ENCODE measurements around the gene GRIK3.

The GRIK3 gene

DNA sequence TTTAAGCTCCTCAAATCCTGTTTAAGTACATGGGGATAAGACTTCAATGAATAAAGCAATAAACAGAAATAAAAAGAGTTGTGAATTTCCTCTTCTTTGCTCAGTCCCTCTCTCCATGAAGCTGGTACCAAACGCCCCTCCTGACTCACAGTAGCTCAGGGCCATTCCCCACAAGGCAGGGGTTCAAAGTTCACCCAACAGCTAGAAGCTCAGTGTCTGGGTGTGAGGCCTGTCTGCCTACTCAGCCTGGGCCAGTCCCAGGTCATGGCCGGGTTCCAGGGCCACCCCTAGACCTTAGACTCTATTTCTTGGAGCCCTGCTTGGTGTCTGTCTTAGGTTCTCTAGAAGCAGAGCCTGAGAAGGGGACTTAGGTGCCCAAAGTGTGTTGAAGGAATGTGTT, 251.5 kb downstream of the GRIK3 start:
- DNase-seq (ENCODE audit: low spot score): no peak
- in situ Hi-C loops (cut with MboI; ENCODE audit: low pct_unique_long_range_greater_than_20kb, low sequenced_read_pairs, unreplicated experiment): no loop called here
- TF ChIP-seq, protein P1, sequence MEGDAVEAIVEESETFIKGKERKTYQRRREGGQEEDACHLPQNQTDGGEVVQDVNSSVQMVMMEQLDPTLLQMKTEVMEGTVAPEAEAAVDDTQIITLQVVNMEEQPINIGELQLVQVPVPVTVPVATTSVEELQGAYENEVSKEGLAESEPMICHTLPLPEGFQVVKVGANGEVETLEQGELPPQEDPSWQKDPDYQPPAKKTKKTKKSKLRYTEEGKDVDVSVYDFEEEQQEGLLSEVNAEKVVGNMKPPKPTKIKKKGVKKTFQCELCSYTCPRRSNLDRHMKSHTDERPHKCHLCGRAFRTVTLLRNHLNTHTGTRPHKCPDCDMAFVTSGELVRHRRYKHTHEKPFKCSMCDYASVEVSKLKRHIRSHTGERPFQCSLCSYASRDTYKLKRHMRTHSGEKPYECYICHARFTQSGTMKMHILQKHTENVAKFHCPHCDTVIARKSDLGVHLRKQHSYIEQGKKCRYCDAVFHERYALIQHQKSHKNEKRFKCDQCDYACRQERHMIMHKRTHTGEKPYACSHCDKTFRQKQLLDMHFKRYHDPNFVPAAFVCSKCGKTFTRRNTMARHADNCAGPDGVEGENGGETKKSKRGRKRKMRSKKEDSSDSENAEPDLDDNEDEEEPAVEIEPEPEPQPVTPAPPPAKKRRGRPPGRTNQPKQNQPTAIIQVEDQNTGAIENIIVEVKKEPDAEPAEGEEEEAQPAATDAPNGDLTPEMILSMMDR (IDR thresholded peaks at IDR 0.05; ENCODE audit: extremely low read depth, insufficient read depth, missing control alignments): no peak

DNA sequence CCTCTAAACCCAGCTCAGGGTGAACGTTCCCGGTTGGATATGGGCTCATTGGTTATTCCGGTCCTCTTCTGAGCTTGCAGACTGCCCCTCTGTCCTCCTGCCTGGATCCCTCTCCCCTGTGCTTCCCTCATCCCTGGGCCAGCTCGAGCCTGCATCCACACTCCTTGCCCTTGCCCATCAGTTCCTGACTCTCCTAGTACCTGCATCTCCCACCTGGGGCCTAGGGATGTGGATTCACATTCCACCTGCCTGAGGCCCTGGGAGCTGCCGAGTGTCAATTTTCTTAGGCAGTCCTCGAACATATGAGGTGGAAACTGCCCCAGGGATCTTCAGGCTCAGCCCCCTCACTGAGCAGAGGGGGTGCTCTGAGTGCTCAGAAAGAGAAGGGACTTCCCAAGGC, 252.2 kb downstream of the GRIK3 start:
- in situ Hi-C loops (cut with MboI; ENCODE audit: low pct_unique_long_range_greater_than_20kb, low sequenced_read_pairs, unreplicated experiment): no loop called here
- DNase-seq (ENCODE audit: low spot score): no peak
- TF ChIP-seq, protein P1 (IDR thresholded peaks at IDR 0.05; ENCODE audit: extremely low read depth, insufficient read depth, missing control alignments): no peak

DNA sequence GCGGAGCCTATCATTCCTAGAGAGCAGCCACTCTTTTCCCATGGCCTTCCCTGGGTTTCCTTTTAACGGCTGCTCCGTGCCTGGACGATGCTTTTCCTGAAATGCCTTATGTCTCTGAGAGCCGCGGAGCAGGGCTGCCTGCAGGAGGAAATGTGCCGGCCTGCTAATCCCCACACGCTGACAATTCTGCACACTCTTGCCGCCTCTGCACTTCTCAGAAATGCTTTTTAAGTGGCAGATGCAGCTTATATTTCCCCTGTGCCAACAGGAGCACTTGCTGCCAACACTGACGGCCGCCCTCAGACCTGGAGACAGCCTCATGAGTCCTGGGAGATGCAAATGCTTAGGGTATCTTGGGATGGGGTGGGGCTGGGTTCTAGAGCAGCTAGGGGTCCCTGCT, 253.2 kb downstream of the GRIK3 start:
- TF ChIP-seq, protein P1 (IDR thresholded peaks at IDR 0.05; ENCODE audit: extremely low read depth, insufficient read depth, missing control alignments): no peak
- in situ Hi-C loops (cut with MboI; ENCODE audit: low pct_unique_long_range_greater_than_20kb, low sequenced_read_pairs, unreplicated experiment): no loop called here
- no peak for DNase-seq (ENCODE audit: low spot score)

GRCh38 chr1:36778740-36779139, 255.6 kb downstream of the GRIK3 start:
- TF ChIP-seq, protein P1 (IDR thresholded peaks at IDR 0.05; ENCODE audit: extremely low read depth, insufficient read depth, missing control alignments): no peak
- DNase-seq (ENCODE audit: low spot score): no peak
- in situ Hi-C loops (cut with MboI; ENCODE audit: low pct_unique_long_range_greater_than_20kb, low sequenced_read_pairs, unreplicated experiment): no loop called here

GRCh38 chr1:36776948-36777831, 257.1 kb downstream of the GRIK3 start:
- DNase-seq (ENCODE audit: low spot score): no peak
- TF ChIP-seq, protein P1 (IDR thresholded peaks at IDR 0.05; ENCODE audit: extremely low read depth, insufficient read depth, missing control alignments): no peak
- in situ Hi-C loops (cut with MboI; ENCODE audit: low pct_unique_long_range_greater_than_20kb, low sequenced_read_pairs, unreplicated experiment): no loop called here

- in situ Hi-C loops (cut with MboI; ENCODE audit: low pct_unique_long_range_greater_than_20kb, low sequenced_read_pairs, unreplicated experiment): no loop called here
- no peak for DNase-seq (ENCODE audit: low spot score)
- TF ChIP-seq, protein P1 (IDR thresholded peaks at IDR 0.05; ENCODE audit: extremely low read depth, insufficient read depth, missing control alignments): no peak
Observed at GRCh38 chr1:36776256-36776655, 258.1 kb downstream of the GRIK3 start.
